B cell (primary cell): ENCODE results near the gene SEC16A. TPM values are rescaled to one million over a fixed set of nuclear protein-coding genes. Genes with fewer than 3 reads are reported as not detected.

ENCODE experiments used
- ATAC-seq: fragments of 200-7000 bp; cut with Tn5 transposase; one replicate; pipeline ENCODE4 v1.10.0; 2021; ENCODE audit warnings: low read depth, mild to moderate bottlenecking, moderate number of reproducible peaks, moderate library complexity
- CTCF ChIA-PET: fragments of 350-600 bp; sonication (Branson Sonifier 250); formaldehyde crosslinking; loops from one replicate; lab custom pipeline; 2021; ENCODE audit warnings: antibody characterized with exemption, inconsistent platforms; lab: Charles Lee
- POLR2A ChIA-PET: fragments of 350-600 bp; sonication (Branson Sonifier 250); formaldehyde crosslinking; loops from one replicate; lab custom pipeline; 2021; ENCODE audit warnings: antibody characterized with exemption; lab: Charles Lee
- DNase-seq: peaks from one replicate; pipeline ENCODE4 v3.0.0; 2013
- H2AFZ ChIP-seq: 2 replicates; pipeline ENCODE4 v1.6.1; 2012; ENCODE audit warnings: mild to moderate bottlenecking, low read depth, low read length; ENCODE audit not compliant: insufficient read depth, poor library complexity, severe bottlenecking
- H3K27ac ChIP-seq, 2 donors: 1 replicate in 1 of 2; 2 replicates in 1 of 2; pipeline ENCODE4 v1.5.1; 2012 to 2013; ENCODE audit warnings: low read length in 2 of 2, mild to moderate bottlenecking in 2 of 2, moderate library complexity in 1 of 2
- H3K27me3 ChIP-seq, 4 experiments: fragments of 200-600 bp in 1 of 4; sonication (generic) in 1 of 4; replicated peaks in 1 of 4; 1 replicate in 2 of 4; 2 replicates in 2 of 4; pipeline versions ENCODE4 v1.6.1 to v1.7.0; 2013 to 2016; ENCODE audit warnings: low read length in 3 of 4, mild to moderate bottlenecking in 2 of 4, mixed read lengths in 1 of 4, moderate library complexity in 1 of 4; ENCODE audit not compliant: insufficient read depth in 4 of 4, control insufficient read depth in 3 of 4; ENCODE audit errors: control extremely low read depth in 1 of 4
- H3K36me3 ChIP-seq, 2 experiments: replicated peaks in 1 of 2; 1 replicate in 1 of 2; 2 replicates in 1 of 2; pipeline versions ENCODE4 v1.6.1 to v1.7.1; 2013; ENCODE audit warnings: low read length in 1 of 2; ENCODE audit not compliant: insufficient read depth in 2 of 2, control insufficient read depth in 1 of 2; ENCODE audit errors: control extremely low read depth in 1 of 2, extremely low read depth in 1 of 2
- H3K4me1 ChIP-seq, 2 donors: fragments of 200-600 bp in 1 of 2; sonication (generic) in 1 of 2; 1 replicate in 1 of 2; 2 replicates in 1 of 2; pipeline versions ENCODE4 v1.5.1 to v1.6.1; 2013 to 2017; ENCODE audit warnings: low read length in 2 of 2; ENCODE audit not compliant: control insufficient read depth in 2 of 2, insufficient read depth in 2 of 2
- H3K4me2 ChIP-seq: replicated peaks from 2 replicates; pipeline ENCODE3; 2012; ENCODE audit warnings: mild to moderate bottlenecking, low read depth, low read length; ENCODE audit not compliant: poor library complexity, severe bottlenecking
- H3K4me3 ChIP-seq, 5 experiments: fragments of 200-600 bp in 1 of 5; sonication (generic) in 1 of 5; 1 replicate in 3 of 5; 2 replicates in 2 of 5; pipeline versions ENCODE4 v1.5.1 to v1.7.0; 2011 to 2016; ENCODE audit warnings: low read length in 4 of 5, mild to moderate bottlenecking in 4 of 5, low read depth in 2 of 5, control low read depth in 1 of 5, moderate library complexity in 1 of 5; ENCODE audit not compliant: insufficient read depth in 1 of 5; ENCODE audit errors: control extremely low read depth in 1 of 5, extremely low read depth in 1 of 5
- H3K79me2 ChIP-seq: fragments of 200-600 bp; sonication (generic); one replicate; pipeline ENCODE4 v1.6.0; 2016; ENCODE audit warnings: low read length; ENCODE audit not compliant: control insufficient read depth, insufficient read depth
- H3K9ac ChIP-seq: fragments of 200-600 bp; sonication (generic); 2 replicates; pipeline ENCODE4 v1.6.1; 2017; ENCODE audit warnings: mild to moderate bottlenecking, low read length, moderate library complexity
- H3K9me3 ChIP-seq, 3 donors: one replicate each; pipeline versions ENCODE4 v1.6.1 to v1.7.1; 2013; ENCODE audit warnings: low read length in 2 of 3; ENCODE audit not compliant: control insufficient read depth in 2 of 3, insufficient read depth in 1 of 3; ENCODE audit errors: control extremely low read depth in 1 of 3
- H4K20me1 ChIP-seq: 2 replicates; pipeline ENCODE4 v1.6.0; 2012; ENCODE audit warnings: mild to moderate bottlenecking, low read length; ENCODE audit not compliant: insufficient read depth, control insufficient read depth, poor library complexity, severe bottlenecking
- H3K27ac Mint-ChIP-seq: one replicate; pipeline ENCODE4 v1.8.0; 2021; ENCODE audit warnings: mixed read lengths
- H3K27me3 Mint-ChIP-seq: one replicate; pipeline ENCODE4 v1.8.0; 2021; ENCODE audit warnings: mixed read lengths
- H3K4me1 Mint-ChIP-seq: one replicate; pipeline ENCODE4 v1.8.0; 2021; ENCODE audit warnings: mixed read lengths
- H3K4me3 Mint-ChIP-seq: one replicate; pipeline ENCODE4 v1.8.0; 2021; ENCODE audit warnings: mixed read lengths
- H3K9me3 Mint-ChIP-seq: one replicate; pipeline ENCODE4 v1.8.0; 2022; ENCODE audit warnings: mixed read lengths; ENCODE audit not compliant: insufficient read depth
- EZH2 ChIP-seq: IDR thresholded peaks from 2 replicates; pipeline ENCODE4 v1.6.1; 2012; ENCODE audit warnings: borderline replicate concordance, low read depth, mild to moderate bottlenecking, moderate library complexity, low read length; ENCODE audit not compliant: insufficient read depth, poor library complexity, severe bottlenecking
- WGBS: methylation state at CpG from one replicate; pipeline ENCODE4 v1.1.5; 2013; ENCODE audit warnings: missing lambda C conversion rate; ENCODE audit not compliant: insufficient coverage; 5-methylcytosine and 5-hydroxymethylcytosine counted together
- intact Hi-C: fragments of 100-400 bp; cut with micrococcal nuclease; formaldehyde crosslinking; loops from one replicate; pipeline ENCODE4 v1.10.0; 2022
- polyA plus RNA-seq: library from polyadenylated mRNA; depleted of rRNA; stranded (reverse); fragments of >200 nt; gene quantifications from 2 replicates; pipeline ENCODE4 v1.2.3, GENCODE V29; 2012
- total RNA-seq, 2 donors: library from RNA; stranded (reverse); fragments of 120-200 nt in 1 of 2; gene quantifications; 1 replicate in 1 of 2; 2 replicates in 1 of 2; pipeline versions ENCODE4 v1.2.3 to v1.2.4, GENCODE V29; 2013 to 2022
- TF ChIP-seq, protein P1 (sequence below): fragments of 200-600 bp; IDR thresholded peaks from one replicate; pipeline ENCODE4 v1.8.0; 2022; ENCODE audit warnings: antibody characterized with exemption, mild to moderate bottlenecking

Gene SEC16A
- total and polyA plus RNA-seq, 2 donors (not counting 1 experiment from before 2014, with no cell fraction given): 31.7 to 73.4 TPM

DNA sequence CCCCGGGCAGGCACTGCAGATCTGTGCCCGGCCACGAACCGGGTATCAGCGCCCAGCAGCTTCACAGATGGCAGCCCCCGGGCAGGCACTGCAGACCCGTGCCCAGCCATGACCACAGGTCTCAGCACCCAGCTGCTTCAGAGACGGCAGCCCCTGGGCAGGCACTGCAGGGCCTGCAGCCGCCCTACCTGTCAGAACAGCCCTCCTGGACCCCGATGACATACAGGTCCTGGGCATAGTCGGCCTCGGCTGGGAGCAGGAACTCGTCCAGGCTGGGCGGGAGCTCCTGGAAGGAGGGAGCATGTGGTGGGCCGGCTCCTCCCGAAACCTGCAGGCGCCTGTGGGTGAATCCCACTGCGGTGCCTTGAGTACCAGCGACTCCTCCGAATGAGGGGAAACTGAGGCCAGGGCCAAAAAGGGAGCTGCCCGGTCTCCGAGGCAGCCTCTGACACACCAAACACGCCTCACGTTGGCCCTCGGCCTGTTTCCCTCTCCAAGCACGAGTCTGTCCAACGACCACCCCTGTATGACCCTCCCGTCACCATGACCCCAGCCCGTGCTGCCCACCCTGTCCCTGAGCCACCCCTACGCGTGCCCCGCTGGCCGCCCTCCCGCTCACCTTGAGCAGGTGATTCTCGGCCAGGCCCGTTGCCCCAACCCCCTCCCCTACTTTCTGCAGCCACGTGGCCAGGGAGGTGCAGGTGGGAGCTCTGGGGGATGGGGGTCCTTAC lies 48.8 kb downstream of the SEC16A start:
- no peak for ATAC-seq
- intact Hi-C loops: no loop called here
- POLR2A ChIA-PET: no interaction called here

More for the DNA sequence above, 48.8 kb downstream of the SEC16A start:
- Mint-ChIP-seq H3K9me3 (no peaks in the 10 kb centered on the region), H3K27ac (no peak overlapping the region), H3K4me3 (no peak overlapping the region), H3K27me3 (no peaks in the 10 kb centered on the region), H3K4me1 (peaks cover 24% of the 10 kb centered on the region)
- Histone ChIP-seq H3K4me2 (no peak overlapping the region), H3K79me2 (peaks cover 49% of the 10 kb centered on the region), H2AFZ (no peak overlapping the region), H4K20me1 (peaks cover 65% of the 10 kb centered on the region), H3K9ac (no peak overlapping the region), H3K9me3 (no peaks in the 10 kb centered on the region), H3K27ac (no peak overlapping the region), H3K4me3 (no peak overlapping the region), H3K36me3 (peaks cover 0 to 19% of the 10 kb centered on the region in 2 experiments), H3K4me1 (peaks cover 17 to 19% of the 10 kb centered on the region in 2 donors), H3K27me3 (no peaks in the 10 kb centered on the region)
- no peak for DNase-seq
- 94% methylated on average over 31 of the region's 37 CpGs for WGBS
- TF ChIP-seq EZH2: no peak
- TF ChIP-seq, protein P1, sequence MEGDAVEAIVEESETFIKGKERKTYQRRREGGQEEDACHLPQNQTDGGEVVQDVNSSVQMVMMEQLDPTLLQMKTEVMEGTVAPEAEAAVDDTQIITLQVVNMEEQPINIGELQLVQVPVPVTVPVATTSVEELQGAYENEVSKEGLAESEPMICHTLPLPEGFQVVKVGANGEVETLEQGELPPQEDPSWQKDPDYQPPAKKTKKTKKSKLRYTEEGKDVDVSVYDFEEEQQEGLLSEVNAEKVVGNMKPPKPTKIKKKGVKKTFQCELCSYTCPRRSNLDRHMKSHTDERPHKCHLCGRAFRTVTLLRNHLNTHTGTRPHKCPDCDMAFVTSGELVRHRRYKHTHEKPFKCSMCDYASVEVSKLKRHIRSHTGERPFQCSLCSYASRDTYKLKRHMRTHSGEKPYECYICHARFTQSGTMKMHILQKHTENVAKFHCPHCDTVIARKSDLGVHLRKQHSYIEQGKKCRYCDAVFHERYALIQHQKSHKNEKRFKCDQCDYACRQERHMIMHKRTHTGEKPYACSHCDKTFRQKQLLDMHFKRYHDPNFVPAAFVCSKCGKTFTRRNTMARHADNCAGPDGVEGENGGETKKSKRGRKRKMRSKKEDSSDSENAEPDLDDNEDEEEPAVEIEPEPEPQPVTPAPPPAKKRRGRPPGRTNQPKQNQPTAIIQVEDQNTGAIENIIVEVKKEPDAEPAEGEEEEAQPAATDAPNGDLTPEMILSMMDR: no peak
- CTCF ChIA-PET: no interaction called here
